HEK293T (cell line): Measurements from ENCODE around the gene ACACB.

Source experiments
- ARNT ChIP-seq: fragments of 450-650 bp; IDR thresholded peaks from 2 replicates; pipeline ENCODE4 v1.6.1; 2017; ENCODE audit warnings: mild to moderate bottlenecking
- FOXK2 ChIP-seq: fragments of 450-650 bp; IDR thresholded peaks from 2 replicates; pipeline ENCODE4 v1.6.1; 2016; ENCODE audit warnings: mild to moderate bottlenecking
- FOXM1 ChIP-seq: fragments of 450-650 bp; IDR thresholded peaks from 2 replicates; pipeline ENCODE4 v1.6.1; 2017; ENCODE audit warnings: mild to moderate bottlenecking, borderline replicate concordance
- TARDBP ChIP-seq: fragments of 450-650 bp; IDR thresholded peaks from 2 replicates; pipeline ENCODE4 v1.6.1; 2016
- ZNF384 ChIP-seq: fragments of 450-650 bp; IDR thresholded peaks from 2 replicates; pipeline ENCODE4 v1.6.1; 2016

- no peak for TF ChIP-seq FOXK2
- TF ChIP-seq ARNT: no peak
- no peak for TF ChIP-seq ZNF384
- TF ChIP-seq TARDBP: no peak
- TF ChIP-seq FOXM1: no peak
These were observed 189.2 kb downstream of the ACACB start for GRCh38 chr12:109305547-109305946.
